D721Med (cell line): ENCODE measurements around the gene TSPAN7.
A peak's percentile ranks its signal among the peaks of the same experiment; 100 is the strongest.

Experiments
- DNase-seq: peaks from one replicate; pipeline ENCODE4 v3.0.0; 2011; ENCODE audit warnings: low spot score; ENCODE audit not compliant: insufficient read length
- FAIRE-seq: peaks from 2 replicates; lab custom pipeline; 2011; peaks lifted over from hg19 to GRCh38; lab: Jason Lieb, UNC
- TF ChIP-seq, protein P1 (sequence below): IDR thresholded peaks from 2 replicates; pipeline ENCODE4 v1.5.1; 2012; ENCODE audit warnings: mild to moderate bottlenecking, control low read depth; ENCODE audit not compliant: insufficient read depth; ENCODE audit errors: missing control alignments

The TSPAN7 gene

DNA sequence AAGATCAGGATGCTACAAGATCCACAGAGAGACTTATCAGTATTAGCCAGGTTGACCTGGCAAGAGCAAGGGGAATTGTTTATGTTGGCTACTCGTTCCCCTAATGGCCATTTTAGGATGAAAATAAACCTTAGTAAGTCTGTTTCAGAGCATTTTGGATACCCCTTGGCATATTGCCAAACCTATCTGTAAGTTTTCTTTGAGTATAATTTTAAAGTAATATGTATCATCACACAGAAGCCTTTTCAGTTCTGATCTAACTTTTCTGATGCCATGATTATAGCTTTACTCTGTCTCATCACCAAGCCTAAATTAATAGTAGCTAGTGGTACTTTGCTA lies 99.7 kb downstream of the TSPAN7 start:
- TF ChIP-seq, protein P1, sequence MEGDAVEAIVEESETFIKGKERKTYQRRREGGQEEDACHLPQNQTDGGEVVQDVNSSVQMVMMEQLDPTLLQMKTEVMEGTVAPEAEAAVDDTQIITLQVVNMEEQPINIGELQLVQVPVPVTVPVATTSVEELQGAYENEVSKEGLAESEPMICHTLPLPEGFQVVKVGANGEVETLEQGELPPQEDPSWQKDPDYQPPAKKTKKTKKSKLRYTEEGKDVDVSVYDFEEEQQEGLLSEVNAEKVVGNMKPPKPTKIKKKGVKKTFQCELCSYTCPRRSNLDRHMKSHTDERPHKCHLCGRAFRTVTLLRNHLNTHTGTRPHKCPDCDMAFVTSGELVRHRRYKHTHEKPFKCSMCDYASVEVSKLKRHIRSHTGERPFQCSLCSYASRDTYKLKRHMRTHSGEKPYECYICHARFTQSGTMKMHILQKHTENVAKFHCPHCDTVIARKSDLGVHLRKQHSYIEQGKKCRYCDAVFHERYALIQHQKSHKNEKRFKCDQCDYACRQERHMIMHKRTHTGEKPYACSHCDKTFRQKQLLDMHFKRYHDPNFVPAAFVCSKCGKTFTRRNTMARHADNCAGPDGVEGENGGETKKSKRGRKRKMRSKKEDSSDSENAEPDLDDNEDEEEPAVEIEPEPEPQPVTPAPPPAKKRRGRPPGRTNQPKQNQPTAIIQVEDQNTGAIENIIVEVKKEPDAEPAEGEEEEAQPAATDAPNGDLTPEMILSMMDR, result no peak
- DNase-seq, result no peak
- no peak for FAIRE-seq

DNA sequence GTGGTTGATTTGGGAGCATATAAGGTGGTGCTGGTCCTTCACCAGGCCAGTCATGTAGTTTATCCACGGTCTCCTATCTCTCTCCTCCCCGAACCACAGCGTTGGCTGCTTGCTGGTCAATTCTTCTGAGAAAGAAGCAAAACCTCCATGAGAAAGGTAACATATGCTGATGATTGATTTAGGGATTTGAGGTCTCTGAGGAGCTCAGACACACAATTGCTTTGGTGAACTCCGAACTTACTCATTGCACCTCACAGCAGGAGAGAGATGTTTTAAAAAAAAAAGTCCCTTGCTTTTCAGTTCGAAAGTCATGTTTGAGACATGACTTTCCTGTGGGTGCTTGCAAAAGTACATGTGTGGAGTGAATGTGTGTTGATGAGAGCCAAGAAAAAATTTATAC lies 100.2 kb downstream of the TSPAN7 start:
- TF ChIP-seq, protein P1, result no peak
- FAIRE-seq, result no peak
- no peak for DNase-seq

DNA sequence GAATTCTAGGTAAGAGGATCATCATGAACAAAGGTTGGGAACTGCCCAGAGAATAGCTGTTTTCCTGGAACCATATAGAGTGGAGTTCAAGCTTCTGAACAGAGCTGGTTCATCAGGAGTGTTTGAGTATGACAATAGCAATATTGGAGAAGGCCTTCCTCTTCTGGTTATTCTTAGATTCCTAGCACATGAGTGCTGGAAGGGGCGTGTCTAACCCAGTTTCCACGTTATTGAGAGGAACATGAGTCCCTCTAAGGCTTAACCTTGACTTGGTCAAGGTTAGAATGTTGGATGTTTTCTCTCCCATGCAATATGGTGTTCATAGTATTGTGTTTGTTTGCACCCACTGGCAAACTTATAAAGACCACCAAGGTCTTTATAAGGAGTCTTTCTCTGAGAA lies 101.3 kb downstream of the TSPAN7 start:
- DNase-seq (no peak), FAIRE-seq (no peak)
- TF ChIP-seq, protein P1, result no peak

DNA sequence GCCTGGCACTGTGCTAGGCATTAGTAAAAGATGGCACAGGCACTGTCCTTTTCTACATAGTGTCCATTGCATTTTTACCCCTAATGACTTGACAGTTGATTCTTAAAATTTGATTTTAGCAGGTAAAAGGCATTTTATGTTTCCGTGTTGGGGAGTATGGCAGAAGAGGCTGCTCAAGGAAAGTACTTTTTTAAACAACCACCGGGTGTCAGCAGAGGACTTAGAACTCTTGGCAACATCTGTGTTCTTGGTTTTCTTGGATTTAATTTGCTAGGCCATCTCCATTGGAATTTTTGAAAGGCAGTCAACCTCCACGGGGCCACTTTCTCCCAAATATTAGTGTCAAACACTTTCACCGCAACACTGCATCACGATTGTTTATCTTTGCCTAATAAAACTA lies 102.9 kb downstream of the TSPAN7 start:
- FAIRE-seq (no peak), DNase-seq (no peak)
- TF ChIP-seq, protein P1, result peak; percentile 35

DNA sequence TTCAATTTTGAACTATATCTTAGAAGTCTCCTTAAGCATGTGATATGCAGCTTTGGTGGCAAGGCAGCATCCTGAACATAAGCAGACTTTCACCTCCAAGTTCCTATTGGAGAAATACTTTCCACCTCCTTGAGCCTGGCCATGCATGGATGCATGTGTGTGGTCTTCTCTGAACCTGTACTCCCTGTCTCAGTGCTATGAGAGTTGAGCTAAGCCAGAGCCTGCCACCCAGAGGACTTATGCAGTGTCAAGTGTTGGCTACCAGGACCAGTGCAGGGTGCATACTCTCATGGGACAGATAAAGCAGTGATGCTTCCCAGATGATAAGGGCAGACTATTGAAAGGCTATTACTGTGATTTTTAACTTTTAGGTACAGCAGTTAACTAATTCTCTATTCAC lies 105.6 kb downstream of the TSPAN7 start:
- DNase-seq (no peak), FAIRE-seq (no peak)
- TF ChIP-seq, protein P1, result no peak

DNA sequence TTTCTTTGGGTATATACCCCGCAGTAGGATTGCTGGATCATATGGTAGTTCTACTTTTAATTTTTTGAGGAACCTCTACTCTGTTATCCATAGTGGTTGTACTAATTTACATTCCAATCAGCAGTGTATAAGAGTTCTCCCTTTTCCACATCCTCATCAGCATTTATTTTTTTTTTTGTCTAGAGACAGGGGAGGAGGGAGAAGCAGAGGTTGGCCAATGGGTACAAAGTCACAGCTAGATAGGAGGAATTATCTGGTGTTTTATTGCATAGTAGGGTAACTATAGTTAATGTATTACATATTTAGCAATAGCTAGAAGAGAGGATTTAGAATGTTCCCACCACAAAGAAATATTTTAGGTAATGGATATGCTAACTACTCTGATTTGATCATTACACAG lies 107.4 kb downstream of the TSPAN7 start:
- no peak for DNase-seq
- TF ChIP-seq, protein P1, result no peak
- no peak for FAIRE-seq

DNA sequence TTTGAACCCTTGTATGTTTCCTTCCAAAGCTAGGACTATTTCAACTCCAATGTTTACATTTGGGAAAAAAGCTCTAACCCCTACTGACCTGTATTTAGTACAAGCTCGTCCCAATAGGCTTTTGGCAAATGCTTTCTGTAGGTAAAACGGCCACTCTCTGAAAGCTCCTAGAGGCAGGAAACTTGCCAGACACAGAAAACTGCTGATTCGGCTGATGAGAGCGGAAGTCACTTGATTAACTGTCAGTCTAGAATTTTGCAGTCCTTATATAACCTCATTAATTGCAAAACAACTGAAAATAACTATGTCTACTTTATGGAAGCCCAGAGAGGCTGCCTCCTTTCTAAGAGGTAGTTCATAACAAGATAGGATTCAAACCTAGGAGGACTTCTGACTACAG lies 108.1 kb downstream of the TSPAN7 start:
- TF ChIP-seq, protein P1, result no peak
- no peak for FAIRE-seq
- DNase-seq, result no peak
